GM18909 (cell line): ENCODE data around the gene ZNF267.
"Not testable (repeated sequence)": the region's sequence is repeated elsewhere in the genome, so short reads cannot be mapped to it uniquely, and the experiment has no call there.

ENCODE experiments used
- ATAC-seq: cut with Tn5 transposase; IDR thresholded peaks from one replicate; pipeline ENCODE4 v1.9.1; 2021; ENCODE audit warnings: mild to moderate bottlenecking; ENCODE audit not compliant: unreplicated experiment, poor library complexity

Gene ZNF267

DNA sequence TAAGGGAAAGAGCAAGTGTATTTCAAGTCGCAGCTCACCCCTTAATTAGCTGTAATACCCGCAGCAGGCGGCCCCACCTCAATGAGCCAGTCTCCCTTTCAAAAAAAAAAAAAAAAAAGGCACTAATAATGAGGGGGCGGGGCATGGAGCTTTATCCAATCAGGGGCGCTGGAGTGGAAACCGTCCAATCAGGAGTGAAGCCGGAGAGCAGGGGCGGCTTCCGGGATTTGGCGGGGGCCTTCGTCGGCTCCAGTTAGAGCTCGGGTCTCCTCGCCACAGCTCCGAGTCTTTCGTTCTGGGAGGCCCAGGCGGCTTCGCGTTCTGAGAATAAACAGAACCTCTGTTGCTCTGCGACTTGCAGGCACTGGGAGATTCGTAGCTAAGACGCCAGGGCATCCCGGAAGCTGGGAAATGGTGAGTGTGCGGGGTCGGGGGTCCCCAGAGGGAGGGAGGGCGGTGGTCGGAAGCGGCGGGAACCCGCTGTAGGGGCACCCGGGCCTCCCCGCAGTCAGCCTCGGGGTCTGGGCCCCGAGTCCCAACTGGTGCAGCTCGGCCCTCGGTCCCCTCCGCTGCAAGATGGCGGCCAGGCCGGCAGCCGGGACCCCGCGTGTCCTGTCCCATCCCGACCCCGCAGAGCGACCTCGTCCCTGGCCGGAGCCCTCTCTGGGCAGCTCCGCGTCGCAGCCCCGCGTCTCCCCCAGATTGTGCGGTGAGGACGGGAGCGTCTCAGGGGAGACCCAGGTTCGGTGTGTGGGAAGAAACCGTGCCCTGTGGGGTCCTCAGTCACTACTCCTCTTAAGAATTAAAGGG lies at the start of gene ZNF267:
ZNF267 (plus strand) TSS at position 252 of the 810 bp plus-strand sequence; CDS start at position 412, 160 bp downstream.
- peak; percentile 61 for ATAC-seq

DNA sequence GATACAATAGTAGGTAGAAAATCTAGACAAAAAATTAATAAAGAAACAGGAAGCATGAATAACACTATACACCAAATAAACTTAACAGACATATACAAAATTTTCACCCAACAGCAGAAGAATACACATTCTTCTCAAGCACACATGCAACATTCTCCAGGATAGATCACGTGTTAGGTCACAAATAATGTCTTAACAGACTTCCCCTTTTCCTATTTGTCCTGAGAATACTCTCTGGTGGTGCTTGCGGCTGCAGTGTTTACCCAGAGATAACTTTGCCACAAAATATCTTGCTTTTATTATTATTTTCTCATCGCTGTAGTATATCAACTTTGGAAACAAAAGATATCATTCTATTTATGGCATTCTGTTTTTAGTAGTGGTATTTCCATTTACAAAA lies 40.6 kb upstream of the ZNF267 start:
- no peak for ATAC-seq

DNA sequence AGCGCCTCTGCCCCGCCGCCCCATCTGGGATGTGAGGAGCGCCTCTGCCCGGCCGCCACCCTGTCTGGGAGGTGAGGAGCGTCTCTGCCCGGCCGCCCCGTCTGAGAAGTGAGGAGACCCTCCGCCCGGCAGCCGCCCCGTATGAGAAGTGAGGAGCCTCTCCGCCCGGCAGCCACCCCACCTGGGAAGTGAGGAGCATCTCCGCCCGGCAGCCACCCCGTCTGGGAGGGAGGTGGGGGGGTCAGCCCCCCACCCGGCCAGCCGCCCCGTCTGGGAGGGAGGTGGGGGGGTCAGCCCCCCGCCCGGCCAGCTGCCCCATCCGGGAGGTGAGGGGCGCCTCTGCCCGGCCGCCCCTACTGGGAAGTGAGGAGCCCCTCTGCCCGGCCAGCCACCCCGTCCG lies 37.2 kb upstream of the ZNF267 start:
- ATAC-seq = not testable (repeated sequence)

DNA sequence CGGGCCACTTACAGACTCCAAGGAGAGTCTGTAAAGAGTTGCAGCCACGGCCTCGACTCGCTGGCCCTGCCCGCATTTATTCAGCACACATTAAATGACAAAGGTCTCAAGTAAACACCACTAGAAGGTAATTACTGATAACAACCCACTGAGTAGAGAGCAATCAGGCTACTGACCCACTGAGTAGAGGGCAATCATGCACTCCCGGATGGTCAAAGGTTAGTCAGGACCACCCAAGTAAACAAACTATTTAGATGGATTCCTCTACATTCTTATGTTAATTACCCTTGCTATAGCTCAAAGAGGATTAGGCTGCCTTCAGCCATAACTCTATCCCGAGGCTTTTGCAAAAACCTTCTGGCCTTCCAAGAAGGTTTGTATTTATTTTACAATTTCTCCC lies 30.7 kb upstream of the ZNF267 start:
- ATAC-seq = no peak

DNA sequence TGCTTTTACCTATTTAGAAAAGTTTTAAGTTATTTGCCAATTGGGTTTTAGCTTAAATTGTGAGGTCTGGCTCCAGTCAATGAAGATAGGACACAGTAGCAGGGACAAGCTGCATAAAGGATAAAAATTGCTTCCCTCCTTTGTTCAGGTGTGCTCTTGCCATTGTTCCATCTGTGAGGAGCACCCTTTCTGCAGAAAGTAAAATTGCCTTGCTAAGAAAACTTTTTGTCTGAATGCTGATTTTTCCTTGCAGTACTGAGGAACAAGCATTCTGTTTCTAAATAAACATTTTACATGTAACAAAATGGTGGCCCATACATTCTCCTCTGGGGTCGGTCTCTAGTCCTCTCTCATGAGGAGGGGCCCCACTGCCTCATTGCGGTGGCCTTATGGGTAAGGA lies 25.0 kb upstream of the ZNF267 start:
- not testable (repeated sequence) for ATAC-seq

DNA sequence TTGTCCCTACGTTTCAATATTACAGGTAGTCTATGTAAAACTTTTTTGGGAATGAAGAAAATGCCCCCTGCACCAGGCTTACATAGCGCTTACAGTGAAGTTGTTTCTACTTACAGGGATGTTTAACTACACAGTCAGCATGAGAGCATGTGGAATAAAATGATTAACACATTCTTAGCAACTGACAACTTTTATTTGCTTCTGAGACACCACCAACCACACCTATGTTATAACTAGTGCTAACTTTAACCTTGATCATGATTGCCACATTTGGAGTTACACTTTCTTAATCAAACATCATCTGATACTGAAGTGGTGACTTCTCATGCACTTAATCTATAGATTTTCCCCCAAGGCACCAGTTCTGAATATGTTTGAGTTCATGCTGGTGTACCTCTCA lies 20.3 kb upstream of the ZNF267 start:
- ATAC-seq = no peak

DNA sequence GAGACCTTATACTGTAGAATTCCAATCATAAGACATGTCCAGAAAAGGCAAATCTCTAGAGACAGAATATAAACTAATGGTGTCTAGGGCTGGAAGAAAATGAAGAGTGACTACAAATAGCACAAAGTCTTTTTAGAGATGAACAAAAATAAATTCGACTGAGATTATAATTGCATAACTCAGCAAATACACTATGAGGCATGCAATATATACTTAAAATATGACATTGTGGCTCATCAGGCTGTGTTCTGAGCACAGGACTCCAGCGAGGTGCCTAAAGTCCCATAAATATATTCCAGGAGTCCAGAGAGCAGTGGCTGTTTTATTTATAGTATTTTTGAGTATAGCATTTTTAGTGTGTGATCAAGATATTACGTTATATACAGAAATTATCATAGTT lies 13.1 kb upstream of the ZNF267 start:
- ATAC-seq = no peak

DNA sequence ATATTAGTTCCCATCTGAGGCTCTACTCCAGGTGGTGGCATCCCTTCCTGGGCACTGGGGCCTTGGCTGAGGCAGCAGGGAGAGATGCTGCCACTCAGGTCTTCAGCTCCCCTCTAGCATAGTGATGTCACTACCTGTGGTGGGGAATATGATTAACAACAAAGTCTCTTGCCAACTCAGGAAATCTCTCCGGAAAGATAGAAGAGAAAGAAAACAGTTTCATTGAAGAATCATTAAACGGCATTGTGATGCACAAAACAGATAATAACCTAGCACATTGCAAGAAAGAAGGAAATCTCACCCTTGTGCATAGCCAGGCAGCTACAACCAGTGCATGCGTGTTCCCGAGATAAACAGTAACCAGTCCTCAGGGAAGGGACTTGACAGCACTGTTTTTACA lies 12.2 kb upstream of the ZNF267 start:
- no peak for ATAC-seq

DNA sequence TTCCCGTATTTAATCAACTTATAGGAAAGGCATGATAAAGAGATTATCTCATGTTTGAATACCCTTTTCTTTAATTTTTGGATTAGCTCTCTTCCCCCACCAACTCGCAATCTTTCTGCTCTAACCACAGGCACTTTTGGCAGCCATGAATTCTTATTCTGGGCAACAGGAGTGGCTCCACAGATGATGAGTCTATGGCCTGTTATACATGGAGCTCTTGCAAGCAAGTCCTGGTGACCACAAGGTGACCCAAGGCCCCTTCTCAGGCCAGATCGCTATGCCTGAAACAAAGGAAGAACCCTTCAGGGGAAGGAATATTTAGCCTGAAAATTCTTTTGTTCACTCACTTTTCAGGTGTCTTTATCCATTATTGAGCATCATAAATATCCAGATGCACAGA lies 10.8 kb upstream of the ZNF267 start:
- ATAC-seq = no peak

DNA sequence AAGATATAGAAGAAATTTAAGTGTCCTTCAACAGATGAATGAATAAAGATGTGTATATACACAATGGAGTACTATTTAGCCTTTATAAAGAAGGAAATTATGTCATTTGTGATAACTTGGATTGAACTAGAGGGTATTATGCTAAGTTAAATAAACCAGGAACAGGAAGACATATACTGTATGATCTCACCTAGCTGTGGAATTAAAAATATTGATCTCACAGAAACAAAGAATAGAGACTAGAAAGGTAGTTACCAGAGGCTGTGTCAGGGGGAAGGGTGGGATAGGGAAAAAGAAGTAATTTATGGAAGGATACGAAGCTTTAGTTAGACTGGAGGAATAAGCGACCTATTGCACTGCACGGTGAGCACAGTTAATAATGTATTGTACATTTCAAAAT lies 5.4 kb upstream of the ZNF267 start:
- ATAC-seq = no peak

DNA sequence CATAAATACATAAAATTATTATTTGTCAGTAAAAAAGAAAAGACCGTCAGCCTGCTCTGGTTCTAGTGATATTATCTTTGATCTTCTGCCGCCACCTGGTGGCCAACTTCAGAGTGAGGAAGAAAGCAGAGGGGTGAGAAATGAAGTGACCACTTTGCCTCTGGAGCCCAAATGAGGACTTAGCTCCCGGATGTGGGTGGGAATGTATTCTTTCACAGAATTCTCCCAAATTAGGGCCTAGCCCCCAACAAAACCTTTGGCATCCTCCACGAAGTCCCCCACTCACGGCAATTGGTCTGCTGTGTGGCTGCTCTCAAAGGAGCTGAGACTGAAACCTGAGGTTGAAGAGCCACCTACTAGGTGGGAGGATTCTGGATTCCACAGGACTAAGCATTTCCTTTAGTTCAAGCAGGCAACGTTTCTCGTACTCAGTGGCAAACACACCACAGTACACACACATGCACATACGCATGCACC lies 4.9 kb upstream of the ZNF267 start:
- peak; percentile 61 for ATAC-seq

DNA sequence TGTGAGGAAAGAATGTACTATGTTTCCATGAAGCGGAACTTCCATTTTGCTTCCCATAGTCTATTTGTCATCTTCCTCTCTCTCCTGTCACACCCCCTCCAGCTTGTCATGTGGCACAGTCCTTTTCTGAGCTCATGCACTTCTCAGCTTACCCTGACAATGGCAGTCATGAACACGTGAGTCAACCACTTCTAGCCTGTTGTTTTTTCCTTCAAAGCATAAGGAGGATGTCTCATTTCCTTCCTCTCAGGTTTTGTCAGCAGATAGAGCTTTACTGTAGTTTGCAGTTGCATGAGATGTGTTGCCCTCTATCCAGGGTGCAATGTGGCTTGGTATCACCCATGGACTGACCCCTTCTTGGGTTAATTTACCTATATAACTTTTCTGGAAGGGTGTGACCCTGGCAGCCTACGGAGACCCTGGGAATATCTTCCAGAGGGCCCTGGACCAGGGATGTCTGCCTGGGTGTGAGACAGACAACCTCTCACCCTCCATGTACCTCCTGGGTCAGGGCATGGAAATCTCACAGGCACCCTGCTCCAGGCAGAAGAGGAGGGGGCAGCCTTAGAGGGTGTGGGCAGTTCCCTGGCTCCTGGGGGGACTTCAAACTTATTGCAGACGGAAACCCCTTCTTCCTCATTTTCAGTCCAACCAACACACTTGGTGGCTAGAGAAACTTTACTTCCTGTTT lies 4.0 kb upstream of the ZNF267 start:
- ATAC-seq = no peak

DNA sequence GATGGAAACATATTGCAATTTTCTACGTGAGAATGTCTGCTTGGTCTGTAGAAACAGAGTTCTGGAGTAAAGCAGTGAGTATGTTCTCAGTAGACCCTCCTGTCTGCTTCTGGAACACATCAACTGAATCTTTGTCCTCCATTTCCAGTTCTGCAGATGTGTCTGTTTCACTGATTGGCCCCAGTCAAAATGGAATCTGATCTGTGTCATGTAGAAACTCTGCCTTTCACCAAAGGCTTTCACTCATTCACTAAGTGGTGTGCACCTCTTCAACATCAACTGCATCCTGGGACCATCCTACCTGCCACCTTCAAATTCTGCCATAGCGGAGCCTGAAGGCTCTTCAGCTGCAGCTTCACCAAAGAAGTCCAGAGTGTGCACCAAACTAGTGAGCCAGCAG lies 2.8 kb upstream of the ZNF267 start:
- no peak for ATAC-seq

DNA sequence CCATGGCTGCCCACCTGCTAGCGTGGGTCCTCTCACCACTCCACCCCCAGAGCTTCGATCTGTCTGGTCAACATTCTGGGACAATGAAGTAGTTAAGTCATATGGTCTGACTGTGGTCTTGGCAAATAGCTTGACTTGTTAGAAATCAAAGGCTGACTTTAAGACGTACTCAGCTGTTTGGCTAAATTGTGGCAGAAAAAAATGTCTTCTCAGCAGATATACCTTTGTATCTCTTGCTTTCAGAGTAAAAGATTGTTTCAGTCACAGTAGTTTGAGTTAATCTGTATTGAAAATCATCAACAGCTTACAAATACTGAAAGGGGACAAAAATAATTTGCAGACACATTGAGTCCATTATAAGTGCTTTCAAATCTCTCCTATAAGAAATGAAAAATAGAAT lies 2.1 kb upstream of the ZNF267 start:
- no peak for ATAC-seq

DNA sequence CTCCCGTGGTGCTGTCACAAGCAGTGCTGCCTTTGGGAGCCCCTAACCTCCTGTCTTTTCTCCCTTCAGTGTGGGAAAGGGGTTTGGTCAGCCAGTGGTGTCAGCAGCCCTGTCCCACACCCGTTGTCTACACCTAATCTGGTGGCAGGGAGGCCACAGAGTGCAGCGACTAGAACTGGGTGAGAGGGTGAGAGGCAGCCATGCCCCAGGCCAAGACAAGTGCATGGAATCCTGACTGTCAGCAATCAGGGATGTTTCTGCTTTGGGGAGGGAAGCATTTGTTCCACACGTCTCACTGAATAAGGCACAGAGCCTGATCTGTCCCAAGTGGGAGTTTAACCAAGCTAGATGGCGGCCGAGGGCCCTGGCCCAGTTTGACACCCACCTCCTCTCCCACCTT lies 1.4 kb upstream of the ZNF267 start:
- ATAC-seq = no peak

DNA sequence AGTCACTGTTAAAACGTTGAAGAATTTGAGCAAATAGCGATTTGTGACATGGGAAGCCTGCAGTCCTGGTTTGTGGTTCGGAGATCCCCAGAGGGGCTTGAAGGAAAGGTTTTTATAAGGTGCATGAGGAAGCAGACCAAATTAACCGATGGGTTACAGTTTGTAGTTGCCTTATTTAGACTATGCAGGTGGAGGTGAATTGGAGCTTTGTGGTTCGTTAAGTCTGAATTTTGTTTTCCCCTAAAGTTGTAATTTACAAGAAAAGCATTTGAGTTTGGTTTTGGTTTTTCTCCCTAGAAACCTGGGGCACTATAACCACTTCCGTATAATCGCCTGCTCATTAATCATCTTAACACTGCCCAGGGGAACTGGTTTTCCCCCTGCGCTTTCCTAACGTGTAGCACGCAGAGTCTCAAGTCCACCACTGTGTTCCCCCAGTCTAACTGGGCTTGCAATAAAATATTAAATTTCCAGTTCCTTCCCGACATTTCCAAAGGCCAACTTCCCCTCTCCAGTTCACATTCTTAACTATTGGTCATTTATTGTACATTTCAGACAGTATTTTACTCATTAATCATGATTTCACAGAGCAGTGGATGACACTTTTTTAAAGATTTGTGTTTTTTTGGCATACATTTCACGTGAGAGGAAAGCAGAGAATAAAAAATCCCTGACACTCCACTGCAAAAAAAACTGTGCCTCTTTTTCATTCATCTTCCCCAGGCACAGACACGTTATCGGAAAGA lies 932 bp downstream of the ZNF267 start:
- ATAC-seq = peak; percentile 34

DNA sequence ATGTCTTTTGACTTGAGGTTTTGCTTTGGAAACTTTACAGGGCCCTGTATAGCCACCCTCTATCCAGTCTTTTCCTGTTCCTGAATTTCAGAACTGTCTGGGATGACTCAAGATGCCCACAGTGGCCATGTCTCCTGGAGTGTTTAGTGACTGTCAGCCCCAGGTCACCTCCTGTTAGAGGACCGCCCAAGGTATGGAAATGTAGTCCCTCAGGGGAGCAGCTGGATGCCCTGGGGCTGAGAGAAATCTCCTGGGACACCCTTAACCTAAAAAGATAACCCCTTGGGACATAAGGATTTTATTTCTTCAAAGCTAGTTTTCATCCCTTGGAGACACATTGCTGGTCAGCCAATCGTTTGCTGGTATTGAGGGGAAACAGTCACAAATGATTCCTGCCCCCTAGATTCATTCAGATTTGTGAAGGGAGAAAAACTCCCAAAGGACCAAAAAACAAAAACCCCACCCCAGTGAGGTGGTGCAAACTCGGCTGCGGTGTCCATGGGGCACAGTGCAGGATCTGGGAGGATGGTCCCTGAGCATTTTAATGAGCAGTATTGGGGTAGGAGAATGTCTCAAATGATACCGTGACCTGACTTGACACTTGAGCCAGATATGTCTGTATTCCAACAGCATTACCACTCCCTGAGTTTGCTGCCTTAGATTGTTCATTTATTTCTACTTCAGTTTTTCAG lies 1.7 kb downstream of the ZNF267 start:
- ATAC-seq = no peak

DNA sequence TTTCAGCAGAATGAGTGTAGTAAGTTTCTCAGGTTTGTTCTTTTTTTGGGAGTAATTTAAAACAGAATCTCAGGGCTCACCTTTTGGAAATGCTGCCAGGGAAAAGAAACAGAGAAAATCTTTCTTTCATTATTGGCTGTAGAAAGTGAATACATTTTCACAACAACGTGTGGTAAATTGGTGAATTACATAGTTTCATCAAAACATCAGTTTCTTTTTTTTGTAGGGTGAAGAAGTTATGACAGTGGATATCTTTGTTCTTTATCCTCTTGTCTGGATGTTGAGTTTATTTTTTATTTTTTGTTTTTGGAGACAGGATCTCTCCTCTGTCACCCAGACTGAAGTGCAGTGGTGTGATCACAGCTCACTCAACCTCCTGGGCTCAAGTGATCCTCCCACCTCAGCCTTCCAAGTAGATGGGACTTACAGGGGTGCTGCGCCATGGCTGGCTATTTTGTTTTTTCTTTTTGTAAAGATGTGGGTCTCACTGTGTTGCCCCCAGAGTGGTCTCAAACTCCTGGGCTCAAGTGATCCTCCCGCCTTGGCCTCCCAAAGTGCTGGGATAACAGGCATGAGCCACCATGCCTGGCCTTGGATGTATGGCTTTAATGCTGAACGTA lies 2.4 kb downstream of the ZNF267 start:
- ATAC-seq = no peak

DNA sequence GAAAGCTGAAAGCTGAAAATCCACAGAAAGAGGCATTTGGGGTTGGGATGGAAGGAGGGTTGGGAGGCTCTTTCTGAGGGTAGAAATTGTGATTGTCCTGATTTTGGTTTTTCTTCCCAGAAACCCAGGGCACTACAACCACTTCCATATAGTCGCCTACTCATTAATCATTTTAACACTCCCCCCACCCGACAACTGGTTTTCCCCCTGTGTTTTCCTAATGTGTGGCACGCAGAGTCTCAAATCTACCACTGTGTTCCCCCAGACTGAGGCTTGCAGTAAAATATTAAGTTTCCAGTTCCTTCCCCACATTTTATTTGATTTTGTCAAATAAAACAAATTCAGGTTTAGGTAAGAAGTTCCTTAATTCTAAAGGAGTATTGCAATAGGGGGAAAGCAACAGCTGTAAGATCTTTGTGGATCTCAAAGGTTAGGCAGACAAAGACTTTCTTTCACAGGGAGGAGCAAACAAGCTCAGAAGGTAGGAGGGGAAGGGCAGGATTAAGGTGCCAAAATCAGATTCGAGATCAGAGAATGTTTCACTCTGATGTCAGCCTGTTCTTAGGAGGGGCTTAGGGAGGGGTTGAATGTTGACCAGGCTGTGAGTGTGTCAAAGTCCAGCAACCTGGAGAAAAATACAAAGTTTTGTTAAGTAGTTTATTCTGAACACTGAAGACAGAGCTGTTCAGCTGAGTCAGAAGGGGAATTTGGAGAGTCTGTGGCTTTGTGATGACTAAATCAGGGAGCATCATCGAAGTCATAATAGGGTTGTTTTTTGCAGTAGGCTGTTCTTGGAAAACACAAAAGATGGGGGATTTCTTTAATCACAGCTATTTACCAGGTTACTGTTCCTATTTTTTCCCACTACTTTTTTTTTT lies 3.6 kb downstream of the ZNF267 start:
- peak; percentile 64 for ATAC-seq
